Stimulated activated CD8-positive, alpha-beta memory T cell treated with anti-CD3 and anti-CD28 coated beads, Interleukin-15, amount 100 ng/mL, for 24 hours (primary cell): ENCODE measurements around the gene PEAK1.

ENCODE experiments used
- DNase-seq: peaks from one replicate; pipeline ENCODE4 v3.0.0-alpha.2; 2020; ENCODE audit warnings: low read depth

The PEAK1 gene

GRCh38 chr15:77130315-77130930 lies 289.5 kb downstream of the PEAK1 start:
- DNase-seq, result no peak

DNA sequence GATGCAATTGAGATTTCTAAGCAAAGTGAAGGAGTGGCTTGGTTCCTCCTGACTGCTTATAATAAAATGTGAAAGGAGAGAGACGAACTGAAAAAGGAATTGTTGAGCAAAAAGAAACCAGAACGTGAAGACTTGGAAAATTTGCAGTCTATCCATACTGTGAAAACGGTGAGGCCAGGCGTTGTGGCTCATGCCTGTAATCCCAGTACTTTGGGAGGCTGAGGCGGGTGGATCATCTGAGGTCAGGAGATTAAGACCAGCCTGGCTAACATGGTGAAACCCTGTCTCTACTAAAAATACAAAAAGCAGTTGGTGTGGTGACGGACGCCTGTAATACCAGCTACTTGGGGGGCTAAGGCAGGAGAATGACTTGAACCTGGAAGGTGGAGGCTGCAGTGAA lies 292.3 kb downstream of the PEAK1 start:
- DNase-seq, result no peak

- DNase-seq, result no peak
Observed at GRCh38 chr15:77126529-77127326, 293.2 kb downstream of the PEAK1 start.

GRCh38 chr15:77123854-77124253 lies 296.1 kb downstream of the PEAK1 start:
- no peak for DNase-seq

GRCh38 chr15:77122576-77122975 lies 297.3 kb downstream of the PEAK1 start:
- no peak for DNase-seq

DNA sequence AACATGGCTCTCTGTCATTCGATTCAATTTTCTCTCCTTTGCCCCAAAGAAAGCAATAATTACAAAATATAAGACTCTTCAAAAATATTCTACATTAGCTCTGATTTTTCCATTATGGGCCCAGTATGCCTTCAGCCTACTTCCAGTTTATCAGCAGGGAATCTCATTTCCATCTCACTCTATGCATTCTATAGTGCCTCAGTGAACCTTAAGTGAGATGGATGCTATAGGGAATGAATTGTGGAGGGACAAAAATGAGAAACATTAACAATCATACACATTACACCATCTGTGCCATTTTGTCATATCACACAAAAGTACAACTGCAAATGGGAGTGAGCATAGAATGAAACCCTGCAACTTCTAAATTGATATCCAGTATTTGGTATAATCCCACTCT lies 298.3 kb downstream of the PEAK1 start:
- no peak for DNase-seq

DNA sequence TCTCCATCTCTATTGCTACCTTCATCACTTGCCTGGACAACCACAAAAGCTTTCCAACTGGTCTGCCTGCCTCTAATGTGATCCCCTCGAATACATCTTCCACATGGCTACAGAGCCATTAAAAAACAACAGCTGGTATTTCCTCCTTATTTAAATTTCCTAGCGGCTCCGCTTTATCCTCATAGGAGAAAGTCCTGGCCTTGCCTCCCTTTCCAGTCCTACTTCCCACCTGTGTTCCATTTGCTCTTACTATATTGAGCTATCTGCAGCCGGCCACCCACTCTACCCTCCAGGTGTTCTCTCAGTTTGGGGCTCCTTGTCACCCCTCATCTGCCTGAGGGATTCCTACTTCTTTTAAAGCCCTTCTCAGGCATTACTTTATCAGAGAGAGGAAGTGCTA lies 299.3 kb downstream of the PEAK1 start:
- DNase-seq, result no peak

- no peak for DNase-seq
Observed at GRCh38 chr15:77119446-77119845, 300.5 kb downstream of the PEAK1 start.

DNA sequence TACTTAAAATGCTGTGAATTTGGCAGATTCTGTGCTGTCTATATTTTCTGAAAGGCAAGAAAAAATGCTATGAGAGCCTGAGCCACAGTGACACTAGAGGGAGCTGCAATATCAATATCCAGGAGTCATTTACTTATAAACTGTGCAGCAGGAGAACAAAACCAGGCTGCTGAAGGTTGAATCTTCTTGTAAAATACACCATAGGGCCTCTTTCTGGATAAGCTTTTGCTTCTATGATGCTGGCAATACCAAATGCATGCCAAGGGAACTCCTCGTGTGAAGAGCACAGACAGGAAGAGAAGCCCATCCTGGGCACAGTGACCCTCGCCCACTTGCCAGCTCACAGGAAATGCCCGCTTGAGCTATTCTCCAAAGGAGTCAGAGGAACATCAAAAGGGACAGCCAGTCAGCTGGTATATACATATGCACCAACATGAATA lies 301.0 kb downstream of the PEAK1 start:
- DNase-seq, result no peak

DNA sequence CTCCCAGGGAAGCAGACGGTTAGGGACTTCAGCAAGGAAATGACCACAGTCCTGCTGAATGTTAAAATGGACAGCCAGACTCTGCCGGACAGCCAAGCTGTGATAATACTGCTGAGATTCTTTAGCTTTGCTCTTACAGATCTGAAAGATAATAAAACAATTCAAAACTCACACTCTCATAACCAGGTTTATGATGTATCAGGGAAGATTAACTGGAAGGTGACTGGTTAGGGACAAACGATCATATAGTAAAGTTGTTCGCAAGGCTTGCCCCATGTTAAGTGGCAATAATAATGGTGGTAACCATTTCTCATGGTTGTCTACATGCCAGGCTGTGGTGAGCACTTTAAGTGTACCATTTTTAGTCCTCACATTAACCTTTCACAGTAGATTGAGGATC lies 304.7 kb downstream of the PEAK1 start:
- no peak for DNase-seq

DNA sequence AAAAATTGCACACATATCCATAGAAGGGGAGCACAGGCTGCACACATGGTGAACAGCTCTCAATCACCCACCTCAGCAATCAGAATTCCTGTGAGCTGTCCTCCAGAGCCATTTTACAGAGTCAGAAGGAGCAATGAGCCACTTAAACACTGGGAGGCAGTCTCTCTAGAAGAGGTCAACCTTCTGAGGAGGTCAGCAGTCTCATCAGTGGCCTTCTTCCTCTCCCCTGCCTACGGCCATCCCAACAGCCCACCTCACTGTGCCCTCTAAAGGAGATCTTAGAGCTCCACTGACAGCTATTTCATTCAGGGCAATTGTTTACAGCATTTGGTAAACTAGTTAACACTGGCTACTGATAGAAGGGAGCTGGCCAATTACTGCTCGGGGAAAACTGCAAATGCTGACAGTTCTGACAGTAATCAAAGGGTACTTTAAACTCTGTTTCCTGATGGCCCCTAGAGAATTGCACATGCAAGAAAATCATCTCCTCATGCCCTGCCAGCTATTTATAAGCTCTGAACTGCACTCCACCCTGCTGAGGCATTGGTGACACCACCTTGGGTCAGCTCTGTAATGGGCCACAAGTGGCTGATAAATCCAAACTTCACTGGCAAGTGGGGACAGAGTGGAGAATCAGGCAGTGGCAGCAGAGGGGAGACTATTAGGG lies 306.9 kb downstream of the PEAK1 start:
- DNase-seq, result no peak

- DNase-seq, result no peak
Observed at GRCh38 chr15:77111789-77112188, 308.1 kb downstream of the PEAK1 start.

- DNase-seq, result no peak
Observed at GRCh38 chr15:77107531-77108355, 312.2 kb downstream of the PEAK1 start.

- no peak for DNase-seq
Observed at GRCh38 chr15:77107068-77107467, 312.8 kb downstream of the PEAK1 start.

- DNase-seq, result no peak
Observed at GRCh38 chr15:77104155-77104554, 315.7 kb downstream of the PEAK1 start.

DNA sequence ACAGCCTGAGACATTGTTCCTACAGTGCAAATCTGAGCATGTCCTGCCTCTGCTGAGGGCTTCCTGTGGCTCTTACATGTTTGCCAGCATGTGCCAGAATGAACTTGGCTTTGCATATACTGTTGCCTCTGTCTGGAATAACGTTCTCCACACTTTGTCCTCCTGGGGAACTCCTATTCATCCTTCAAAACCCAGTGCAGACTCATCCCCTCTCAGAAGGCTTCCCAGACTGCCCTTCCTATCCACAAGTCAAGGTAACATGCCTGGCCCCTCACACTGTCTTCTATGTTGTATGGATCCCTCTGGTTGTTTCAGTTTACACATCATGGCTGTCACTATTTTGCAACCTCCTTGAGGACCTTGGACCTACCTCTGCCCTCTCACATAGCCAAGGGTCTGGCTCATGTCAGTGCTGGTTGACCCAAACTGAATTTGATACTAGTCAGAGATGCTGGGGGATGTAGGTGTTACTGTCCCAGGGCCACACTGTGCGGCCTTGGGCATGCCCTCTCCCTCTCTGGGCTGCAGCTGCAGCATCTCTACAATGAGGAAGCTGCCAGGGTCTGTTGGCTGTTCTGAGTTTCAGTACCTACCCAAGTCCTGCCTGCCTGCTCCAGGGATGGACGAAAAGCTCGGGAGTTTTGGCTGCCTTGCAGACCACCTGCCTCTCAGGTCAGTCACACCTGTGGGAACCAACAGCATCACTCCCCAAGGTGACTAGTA lies 320.0 kb downstream of the PEAK1 start:
- DNase-seq, result no peak

DNA sequence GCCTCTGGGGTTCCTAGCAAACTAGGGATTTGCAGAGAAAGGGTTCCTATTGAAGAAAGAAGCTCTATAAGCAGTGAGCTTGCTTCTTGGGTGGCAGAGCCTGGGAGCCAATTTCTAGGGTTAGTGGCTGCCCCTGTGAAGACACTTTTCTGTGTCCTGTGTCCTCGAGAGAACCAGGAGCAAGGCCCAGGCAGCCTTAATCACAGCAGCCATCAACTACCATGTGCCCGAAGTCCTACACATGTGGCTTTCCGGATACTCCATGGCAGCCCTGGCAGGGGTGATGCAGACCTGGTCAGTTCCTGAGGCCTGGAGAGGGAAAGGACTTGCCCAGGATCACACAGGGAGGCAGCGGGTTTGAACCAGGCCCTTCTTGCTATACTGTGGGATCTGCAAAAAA lies 321.3 kb downstream of the PEAK1 start:
- DNase-seq, result no peak

DNA sequence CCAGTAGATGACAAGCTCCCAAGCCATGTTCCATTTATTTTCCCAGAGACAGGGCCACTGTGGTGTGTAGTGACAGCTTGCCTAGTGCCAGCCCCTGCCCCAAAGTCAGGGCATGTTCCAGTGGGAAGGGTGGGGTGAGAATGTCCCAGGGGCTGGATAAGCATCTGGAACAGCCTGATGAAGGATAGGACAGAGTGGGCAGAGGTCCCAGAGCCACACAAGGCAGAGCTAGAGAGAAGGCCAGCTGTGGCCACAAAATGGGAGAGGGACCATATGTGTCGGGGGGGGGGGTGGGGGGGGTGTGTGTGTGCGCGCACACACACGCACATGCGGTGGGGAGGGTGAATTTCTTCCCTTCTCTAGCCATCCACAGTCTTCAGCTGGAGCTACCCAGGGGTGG lies 322.0 kb downstream of the PEAK1 start:
- no peak for DNase-seq

GRCh38 chr15:77097248-77097721 lies 322.6 kb downstream of the PEAK1 start:
- DNase-seq, result no peak

DNA sequence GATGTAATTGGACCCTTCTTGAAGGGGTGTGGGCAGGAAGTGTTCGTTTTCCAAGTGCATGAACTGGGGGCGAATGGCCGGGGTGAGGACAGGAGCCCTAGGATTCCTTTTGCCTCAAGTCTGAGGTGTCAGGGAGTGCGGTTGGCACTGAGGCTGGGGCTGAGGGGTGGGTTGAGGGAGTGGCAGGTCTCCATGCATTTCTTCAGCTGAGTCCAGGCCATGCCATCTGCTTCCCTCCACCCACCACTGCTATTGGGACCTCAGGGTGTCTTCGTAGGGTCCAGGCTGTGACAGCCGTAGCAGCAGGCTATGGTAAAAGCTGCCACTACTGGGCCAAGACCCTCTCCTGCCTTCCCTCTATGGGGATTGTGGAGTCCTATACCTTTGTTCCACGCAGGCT lies 323.4 kb downstream of the PEAK1 start:
- no peak for DNase-seq

DNA sequence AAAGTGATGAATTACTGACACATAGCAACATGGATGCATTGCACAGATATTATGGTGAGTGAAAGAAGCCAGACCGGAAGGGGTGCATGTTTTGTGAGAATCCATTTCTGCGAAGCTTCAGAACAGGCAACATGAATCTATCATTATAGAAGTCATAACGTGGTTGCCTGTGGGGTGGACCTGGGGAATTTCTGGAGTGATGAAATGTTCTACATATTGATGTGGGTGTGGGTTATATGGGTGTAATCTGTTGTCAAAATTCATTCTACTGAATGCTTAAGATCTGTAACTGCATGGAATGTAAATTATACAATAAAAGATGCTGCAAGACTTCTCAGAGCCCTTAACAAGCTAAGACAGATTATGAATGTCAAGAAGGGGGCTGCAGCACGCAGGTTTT lies 323.8 kb downstream of the PEAK1 start:
- no peak for DNase-seq
